ENCODE results near the gene GBX1.

GBX1 gene

DNA sequence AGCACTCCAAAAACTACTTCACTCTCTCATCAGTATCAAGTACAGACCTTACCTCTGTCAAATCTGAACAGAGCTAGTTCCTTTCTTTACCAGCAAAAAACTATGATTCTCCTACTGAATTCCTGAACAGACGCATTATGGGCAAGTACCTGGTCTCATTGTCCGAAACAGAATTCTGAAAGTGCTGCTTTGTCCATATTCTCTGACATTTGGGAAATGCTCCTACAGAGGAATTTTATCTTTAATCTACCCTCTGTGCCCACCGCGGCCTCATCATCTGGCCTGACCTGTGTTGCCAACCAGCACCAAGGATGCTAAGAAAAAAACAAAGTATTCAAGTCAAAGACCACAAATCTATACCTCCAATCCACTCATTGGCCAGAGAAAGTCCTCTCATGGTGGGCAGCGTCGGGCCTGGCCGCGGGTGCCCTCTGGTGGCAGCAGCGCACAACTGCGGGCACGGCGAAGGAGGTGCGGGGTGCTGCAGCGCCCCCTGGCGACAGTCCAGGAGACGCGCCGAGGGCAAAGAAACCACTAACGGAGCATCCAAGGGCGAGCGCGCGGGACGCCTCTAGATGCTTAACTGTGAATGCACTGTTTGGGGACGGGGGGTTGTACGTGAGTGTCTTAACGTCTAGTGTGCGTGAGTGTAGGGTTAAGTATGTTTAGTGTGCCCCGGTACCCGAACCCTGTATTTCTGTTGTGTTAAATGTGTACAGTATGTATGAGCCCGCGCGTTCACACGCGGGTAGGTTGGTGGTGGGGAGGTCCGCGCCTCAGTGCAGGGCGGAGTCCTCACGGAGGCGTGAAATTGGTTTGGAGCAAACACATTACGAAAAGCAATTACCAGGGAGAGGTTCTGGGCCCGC, 5.0 kb upstream of the GBX1 start:
- DNase-seq, result peak; percentile 83

GRCh38 chr7:151168787-151169162, 1.3 kb upstream of the GBX1 start:
- DNase-seq, result no peak

DNA sequence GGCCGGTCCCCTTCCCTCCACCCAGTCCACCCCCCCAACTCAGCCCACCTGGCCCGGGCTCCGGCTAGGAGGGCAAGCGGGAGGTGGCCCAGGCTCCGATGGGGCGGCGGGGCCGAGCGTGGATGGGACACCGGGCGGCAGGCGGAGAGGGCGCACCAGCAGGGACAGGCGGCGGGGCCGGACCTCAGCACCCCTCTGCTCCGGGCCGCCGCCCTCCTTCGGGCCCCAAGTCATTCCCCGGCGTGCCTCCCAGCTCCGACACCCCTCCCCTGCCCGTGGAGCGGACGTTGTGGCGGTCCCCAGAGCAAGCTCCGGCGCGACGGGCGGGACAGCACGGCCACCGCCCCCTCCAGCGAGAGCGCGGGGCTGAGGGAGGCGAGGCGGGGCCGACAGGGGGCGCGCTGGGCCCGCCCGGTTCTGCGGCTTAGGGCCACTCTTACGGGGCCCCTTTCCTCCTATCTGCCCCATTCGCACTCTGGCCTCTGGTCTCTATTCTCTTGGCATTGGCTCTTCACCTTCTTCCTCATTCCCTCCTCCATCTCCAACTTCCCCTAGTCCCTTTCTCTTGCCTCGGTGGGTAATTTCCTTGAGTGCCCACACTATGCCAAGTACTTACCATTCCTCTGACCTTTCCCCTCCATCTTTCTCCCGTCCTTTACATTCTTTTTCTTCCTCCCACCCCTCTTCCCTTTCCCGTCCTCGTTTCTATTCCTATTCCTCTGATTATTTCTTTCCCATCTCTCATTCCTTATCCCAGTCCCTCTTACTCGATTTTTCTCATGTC, 701 bp upstream of the GBX1 start:
- peak; percentile 74 for DNase-seq

- DNase-seq, result peak; percentile 14
Measured at GRCh38 chr7:151166629-151167196, 781 bp downstream of the GBX1 start.

- no peak for DNase-seq
Measured at GRCh38 chr7:151161757-151162156, 5.7 kb downstream of the GBX1 start.

DNA sequence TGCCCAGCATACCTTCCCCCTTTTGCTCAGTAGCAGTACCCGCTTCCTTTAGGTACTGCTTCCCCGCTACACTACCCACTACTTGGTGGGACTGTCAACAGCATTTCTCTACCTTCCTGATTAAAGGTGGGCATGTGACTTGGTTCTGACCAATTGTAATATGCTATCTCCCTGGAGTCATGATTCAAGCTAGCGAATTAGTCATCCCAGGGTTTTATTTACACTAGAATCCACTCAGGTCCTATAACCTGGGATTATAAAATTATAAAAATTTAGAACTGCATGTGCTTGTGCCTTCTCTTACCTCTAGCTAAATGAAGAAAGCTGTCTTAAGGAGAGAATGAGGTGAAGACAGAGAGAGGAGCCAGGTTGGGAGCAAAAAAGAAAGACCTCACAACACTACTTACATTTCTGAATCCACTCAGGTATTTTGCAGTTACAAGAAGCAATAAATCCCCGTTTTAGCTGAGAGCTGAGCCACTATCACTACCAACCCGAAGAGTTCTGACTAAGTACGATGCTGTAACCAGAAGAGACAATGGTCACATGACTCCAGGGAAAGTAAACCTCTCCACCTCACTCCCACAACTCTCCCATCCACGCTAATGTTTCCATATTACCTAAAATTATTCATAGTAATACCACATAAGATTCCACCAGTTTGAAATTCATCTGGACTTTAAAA, 9.7 kb downstream of the GBX1 start:
- no peak for DNase-seq

- no peak for DNase-seq
Measured at GRCh38 chr7:151152643-151153513, 14.6 kb downstream of the GBX1 start.

DNA sequence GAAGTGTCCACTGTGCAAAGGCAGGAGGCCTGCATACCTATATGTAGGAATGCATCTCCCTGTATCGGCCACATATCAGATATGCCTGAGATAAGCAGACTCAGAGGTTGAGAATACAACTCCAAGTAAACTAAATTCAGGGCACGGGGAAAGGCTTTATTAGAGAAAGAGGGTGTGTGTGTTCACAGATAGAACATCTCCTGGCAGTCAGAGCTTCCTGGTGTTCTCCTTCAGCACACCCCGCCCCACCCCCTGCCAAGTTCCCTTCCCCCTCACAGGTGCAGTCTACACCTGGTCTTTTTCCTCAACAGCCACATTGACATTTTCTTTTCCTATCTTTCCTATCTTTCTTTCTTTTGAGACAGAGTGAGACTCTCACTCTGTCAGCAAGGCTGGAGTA, 17.1 kb downstream of the GBX1 start:
- no peak for DNase-seq

DNA sequence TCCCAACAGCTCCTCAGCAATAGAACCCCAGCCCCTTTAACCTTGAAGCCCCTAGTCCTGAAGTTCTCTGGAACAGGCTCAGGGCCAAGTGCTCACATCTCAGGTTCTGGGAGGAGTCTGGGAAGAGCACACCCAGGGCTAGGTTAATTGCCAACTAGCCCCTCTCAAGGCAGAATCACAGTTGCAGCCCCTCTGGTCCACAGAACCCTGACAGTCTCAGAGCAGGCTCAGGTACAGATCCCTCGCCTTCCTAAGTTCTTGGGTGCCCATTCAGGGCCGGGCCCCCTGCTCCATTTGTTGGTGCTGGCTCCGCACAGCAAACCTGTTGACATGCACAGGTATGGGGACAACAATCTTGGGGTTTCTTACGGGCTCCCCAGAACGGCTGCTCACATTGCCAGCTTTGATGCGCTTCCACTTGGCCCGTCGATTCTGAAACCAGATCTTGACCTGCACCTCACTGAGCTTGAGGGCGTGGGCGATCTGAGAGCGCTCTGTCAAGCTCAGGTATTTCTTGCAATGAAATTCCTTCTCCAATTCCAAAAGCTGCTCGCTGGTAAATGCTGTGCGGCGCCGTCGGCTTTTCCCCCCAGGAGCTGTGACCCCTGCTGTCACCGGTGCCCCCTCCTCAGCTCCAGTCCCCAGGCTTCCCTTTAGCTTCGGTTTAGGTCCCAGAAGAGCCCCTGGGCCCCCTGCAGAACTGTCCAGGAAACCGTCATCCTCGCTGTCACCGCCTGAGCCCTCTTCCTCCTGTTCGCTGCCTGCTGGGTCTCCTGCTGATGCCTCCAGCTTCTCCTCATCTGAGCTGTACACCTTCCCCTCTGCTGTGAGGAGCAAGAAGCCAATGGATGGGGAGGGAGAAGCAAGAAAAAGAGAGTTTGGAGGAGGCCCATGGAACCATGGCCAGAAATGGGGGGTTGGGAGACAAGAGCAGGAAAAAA, 18.9 kb downstream of the GBX1 start:
- no peak for DNase-seq

DNA sequence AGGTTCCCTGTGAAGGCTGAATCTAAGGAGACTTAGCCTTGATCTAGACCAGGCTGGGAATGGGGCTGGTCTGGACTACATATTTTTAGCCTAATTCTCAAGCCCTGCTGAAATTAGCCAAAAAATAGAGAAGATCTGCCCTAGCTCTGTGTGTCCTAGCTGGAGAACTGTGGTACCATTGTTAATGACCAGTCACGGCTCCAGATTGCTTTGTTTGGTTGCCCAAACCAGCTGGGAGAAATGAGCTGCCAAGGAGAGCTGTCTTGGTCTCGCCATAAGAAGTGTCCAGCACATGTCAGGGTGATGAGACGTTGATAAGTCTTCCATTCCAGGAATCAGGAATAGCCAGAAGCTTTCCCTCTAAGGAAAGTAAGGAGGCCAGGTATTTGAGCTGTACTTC, 20.7 kb downstream of the GBX1 start:
- no peak for DNase-seq

- DNase-seq, result no peak
Measured at GRCh38 chr7:151144387-151144786, 23.1 kb downstream of the GBX1 start.

DNA sequence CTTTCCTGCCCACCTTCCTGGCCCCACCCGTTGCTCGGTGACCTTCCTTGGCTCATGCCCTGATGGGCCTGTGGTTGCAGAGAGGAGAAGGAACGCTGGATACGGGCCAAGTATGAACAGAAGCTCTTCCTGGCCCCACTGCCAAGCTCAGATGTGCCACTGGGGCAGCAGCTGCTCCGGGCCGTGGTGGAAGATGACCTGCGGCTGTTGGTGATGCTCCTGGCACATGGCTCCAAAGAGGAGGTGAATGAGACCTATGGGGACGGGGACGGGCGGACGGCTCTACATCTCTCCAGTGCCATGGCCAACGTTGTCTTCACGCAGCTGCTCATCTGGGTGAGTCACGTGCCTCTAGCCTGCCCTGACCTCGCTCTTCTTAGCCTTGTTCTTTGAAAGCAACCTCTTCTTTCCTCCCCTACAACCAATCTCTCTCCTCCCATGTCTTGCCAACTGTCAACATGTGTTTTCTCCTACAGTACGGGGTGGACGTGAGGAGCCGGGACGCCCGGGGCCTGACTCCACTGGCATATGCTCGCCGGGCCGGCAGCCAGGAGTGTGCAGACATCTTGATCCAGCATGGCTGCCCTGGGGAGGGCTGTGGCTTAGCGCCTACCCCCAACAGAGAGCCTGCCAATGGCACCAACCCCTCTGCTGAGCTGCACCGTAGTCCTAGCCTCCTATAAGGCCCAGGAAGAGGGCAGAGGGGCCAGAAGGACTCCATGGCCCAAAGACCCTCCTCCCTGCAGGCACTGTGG, 24.1 kb downstream of the GBX1 start:
- no peak for DNase-seq

- no peak for DNase-seq
Measured at GRCh38 chr7:151142686-151143040, 24.8 kb downstream of the GBX1 start.

- DNase-seq, result no peak
Measured at GRCh38 chr7:151141855-151142685, 25.4 kb downstream of the GBX1 start.

DNA sequence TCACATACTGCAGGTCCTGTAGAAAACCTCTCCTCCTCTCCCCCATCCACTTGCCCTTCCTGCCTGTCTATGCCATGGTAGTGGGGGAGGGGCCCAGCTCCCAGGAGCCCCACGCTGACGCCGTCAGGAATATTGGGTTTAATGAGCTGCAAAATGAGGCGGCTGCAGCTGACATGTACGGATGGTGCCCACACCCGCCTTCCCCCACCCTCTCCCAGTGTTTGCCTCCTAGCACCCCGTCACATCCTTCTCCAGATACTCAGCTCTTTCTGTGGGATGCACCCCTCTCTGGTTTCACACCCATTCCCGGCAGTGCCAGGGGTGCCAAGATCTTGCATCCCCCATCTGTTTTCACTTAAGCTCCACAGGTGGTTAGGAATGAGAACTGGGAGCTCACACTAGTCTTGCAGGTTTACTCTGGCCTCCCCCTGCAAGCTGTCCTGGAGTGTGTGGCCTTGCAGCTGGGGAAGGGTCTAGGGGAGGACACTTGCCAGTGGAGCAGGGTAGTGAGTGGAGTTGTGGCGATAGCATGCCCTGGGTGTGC, 26.1 kb downstream of the GBX1 start:
- DNase-seq, result no peak

DNA sequence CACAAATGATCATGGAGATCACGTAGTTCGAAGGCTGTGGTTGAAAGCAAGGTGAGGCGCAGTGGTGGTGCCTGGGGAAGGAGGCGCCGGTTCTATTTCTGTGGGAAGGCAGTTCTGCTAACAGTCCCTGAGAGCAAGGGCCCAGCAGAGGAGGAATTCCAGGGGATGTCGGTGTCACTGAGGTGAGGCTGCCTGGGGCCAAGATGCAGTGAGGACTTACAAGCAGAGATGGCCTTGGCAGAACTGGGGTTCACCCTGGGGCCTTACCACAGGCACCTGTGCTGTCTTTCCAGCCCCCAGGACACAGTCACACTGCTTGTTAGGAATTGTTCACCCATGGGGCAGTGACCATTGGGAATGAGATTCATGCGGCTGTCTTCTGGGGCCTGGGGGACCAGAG, 26.7 kb downstream of the GBX1 start:
- no peak for DNase-seq

DNA sequence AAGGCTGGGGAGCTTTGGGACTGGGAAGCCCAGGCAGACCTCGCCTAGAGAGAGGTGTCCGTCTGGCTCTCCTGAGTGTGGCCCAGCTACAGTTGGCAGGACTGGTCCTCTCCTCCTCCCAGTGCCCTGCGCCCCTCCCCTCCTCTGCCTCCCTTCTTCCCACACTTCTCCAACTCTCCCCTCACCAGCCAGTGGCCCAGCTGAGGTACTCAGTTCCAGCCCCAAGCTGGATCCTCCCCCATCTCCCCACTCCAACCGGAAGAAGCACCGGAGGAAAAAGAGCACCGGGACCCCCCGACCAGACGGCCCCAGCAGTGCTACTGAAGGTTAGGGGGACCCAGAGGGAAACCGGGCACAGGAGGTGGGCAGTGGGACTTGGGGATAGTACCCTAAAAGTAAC, 27.7 kb downstream of the GBX1 start:
- no peak for DNase-seq

GRCh38 chr7:151139071-151139790, 28.3 kb downstream of the GBX1 start:
- DNase-seq, result no peak

All from stimulated activated CD4-positive, alpha-beta T cell treated with anti-CD3 and anti-CD28 coated beads, Interleukin-15, amount 100 ng/mL, for 24 hours (primary cell).